ENCODE data around the gene EID2B.

GRCh38 chr19:39550197-39550596 is 17.5 kb upstream of the EID2B start:
- TF ChIP-seq, protein P1, sequence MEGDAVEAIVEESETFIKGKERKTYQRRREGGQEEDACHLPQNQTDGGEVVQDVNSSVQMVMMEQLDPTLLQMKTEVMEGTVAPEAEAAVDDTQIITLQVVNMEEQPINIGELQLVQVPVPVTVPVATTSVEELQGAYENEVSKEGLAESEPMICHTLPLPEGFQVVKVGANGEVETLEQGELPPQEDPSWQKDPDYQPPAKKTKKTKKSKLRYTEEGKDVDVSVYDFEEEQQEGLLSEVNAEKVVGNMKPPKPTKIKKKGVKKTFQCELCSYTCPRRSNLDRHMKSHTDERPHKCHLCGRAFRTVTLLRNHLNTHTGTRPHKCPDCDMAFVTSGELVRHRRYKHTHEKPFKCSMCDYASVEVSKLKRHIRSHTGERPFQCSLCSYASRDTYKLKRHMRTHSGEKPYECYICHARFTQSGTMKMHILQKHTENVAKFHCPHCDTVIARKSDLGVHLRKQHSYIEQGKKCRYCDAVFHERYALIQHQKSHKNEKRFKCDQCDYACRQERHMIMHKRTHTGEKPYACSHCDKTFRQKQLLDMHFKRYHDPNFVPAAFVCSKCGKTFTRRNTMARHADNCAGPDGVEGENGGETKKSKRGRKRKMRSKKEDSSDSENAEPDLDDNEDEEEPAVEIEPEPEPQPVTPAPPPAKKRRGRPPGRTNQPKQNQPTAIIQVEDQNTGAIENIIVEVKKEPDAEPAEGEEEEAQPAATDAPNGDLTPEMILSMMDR (conservative IDR thresholded peaks at IDR 0.05; ENCODE audit: low read depth, low read length) = no peak
- no peak for TF ChIP-seq EZH2phosphoT487 (IDR thresholded peaks at IDR 0.05; ENCODE audit: borderline replicate concordance, low read length)
- no peak for TF ChIP-seq EZH2 (IDR thresholded peaks at IDR 0.05; ENCODE audit: low read length, unreplicated experiment)
